Activated CD4-positive, CD25-positive, alpha-beta regulatory T cell treated with anti-CD3 and anti-CD28 coated beads, Interleukin-2, amount 50 U/mL, for 24 hours (primary cell): ENCODE results near the gene LRRK2.
"Not testable (repeated sequence)": the region's sequence is repeated elsewhere in the genome, so short reads cannot be mapped to it uniquely, and the experiment has no call there.

Experiments
- ATAC-seq, 2 donors: fragments of 150-1000 bp; cut with Tn5 transposase; one replicate each; pipeline ENCODE4 v1.10.0; 2021; ENCODE audit warnings: mild to moderate bottlenecking in 1 of 2, moderate library complexity in 1 of 2

LRRK2 gene

DNA sequence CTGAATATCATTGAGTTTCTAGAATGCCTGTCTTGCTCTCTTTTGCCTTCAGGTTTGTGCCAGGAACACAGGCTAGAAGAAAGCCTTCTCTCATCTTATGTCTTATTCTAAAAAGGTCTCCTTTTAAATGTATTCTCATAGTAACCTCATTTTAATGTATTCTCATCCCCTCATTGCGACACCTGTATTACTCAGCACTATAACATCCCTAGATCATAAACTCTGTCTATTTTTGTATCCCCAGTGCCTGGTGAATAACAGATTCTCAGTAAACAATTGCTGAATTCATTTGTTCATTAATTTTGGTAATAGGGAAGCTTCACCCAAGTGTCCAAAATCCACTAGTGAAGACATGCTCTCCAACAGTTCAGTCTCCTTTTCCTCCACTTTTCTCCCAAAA lies 8.8 kb upstream of the LRRK2 start:
- no peak for ATAC-seq

DNA sequence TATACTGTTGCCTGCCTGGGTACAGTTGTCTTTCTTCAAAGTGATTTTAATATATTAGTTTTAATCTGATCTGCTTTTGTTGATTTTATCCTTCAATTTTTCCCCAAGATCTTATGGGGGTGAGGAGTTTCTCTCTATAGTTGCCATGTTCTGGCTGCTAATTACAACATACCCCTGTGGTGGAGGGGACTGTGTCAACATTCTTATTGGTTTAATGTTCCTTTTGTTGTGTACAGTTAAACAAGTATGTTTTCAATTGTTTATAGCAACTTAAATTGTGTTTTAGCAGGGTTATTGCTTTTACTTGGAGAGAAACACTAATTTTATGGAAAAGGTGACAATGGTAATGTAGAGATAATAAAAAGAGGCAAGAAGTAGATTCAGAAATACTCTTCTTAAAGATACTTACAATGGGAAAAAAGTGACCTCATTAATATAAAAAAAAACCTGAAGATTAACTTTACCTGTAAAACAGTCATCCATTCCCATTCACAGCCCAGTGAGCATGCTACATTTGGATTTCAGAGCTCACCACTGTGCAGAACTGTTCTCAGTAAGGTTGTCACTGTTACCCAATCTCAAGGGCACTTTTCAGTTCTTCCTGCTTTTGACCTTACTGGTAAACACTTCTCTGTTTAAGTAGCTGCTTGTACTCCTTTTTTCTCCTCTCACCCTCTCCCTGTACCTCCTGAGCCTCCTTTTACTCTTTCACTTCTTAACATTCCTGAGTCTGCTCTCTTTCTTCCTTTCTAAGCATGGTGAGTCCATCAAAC lies 8.1 kb upstream of the LRRK2 start:
- no peak for ATAC-seq

DNA sequence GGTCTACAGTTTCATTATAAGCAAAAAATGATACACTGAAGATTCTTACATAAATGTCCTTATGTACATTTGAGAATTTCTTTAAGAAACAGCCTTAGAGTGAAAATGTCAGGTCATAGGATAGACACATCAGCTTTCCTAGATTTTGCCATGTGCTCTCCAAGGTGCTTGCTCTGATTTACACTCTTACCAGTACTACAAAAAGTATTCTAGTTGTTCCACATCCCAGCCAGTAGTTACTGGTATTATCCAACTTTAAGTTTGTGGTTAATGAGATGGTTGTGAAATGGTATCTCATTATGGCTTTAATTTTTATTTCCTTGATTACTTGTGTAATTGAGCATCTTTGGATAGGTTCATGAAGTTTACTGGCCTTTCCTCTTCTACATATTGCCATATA lies 5.0 kb upstream of the LRRK2 start:
- ATAC-seq: no peak

DNA sequence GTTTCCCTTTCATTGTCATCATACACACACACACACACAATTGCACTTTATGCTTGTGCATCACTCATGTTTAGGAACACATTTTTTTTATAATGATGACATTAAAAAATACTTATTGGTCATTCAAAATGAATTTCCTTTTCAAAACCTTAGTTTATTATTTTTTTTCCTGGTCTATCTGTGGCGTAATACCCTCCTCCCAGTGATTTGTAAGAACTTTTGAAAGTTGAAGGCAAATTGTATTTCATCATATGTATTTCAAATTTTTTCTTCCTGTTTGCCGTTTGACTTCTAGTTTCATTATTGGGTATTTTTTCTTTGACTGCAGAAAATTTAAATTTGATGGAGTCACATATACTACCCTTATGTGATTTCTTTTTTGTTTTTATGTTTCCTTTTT lies 2.5 kb upstream of the LRRK2 start:
- ATAC-seq: no peak

DNA sequence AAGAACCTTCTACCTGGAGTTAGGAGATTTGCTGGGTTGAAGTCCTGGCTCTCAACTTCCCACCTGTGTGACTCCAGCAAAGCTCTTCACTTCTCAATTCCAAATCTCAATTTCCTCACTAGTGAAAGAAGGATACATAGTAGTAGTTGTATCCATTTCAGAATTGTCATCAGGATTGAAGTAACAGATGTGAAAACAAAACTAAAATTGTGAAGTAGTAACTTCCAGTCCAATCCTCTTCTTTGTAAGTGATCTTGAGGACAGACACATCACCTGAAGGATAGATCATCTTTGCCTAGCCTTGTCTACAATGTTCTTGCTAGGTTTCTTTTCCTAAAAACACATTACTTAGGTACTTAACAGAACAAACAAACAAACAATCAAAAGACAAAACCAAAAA lies 1.2 kb upstream of the LRRK2 start:
- ATAC-seq: no peak

DNA sequence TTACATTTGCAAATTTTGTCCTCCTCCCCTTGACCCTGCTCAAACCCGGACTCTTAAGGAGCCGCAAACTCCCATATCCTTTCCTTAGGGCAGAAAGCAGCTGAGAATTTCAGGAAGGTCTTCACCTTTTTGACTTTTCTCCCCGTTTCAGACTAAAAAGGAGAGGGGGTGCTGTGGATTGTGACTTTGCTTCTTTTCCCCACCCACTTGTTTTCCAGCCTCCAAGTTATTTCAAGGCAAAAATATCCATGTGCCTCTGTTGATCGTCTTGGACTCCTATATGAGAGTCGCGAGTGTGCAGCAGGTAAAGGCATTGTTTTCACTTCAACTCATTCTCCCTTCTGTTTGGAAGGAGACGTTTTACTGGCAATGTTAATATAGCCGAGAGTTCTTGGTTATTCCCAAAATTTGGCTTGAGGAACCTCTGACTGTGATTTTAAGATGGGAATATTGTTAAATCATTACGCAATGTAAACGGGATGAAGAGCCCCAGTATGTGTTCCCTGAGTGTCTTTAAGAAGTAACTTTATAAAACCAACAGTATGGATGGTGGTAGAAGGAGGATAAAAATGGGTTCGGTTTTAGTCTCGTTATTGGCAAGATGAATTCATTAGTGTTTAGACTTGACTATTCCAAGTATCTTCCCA lies 663 bp downstream of the LRRK2 start:
- no peak for ATAC-seq

DNA sequence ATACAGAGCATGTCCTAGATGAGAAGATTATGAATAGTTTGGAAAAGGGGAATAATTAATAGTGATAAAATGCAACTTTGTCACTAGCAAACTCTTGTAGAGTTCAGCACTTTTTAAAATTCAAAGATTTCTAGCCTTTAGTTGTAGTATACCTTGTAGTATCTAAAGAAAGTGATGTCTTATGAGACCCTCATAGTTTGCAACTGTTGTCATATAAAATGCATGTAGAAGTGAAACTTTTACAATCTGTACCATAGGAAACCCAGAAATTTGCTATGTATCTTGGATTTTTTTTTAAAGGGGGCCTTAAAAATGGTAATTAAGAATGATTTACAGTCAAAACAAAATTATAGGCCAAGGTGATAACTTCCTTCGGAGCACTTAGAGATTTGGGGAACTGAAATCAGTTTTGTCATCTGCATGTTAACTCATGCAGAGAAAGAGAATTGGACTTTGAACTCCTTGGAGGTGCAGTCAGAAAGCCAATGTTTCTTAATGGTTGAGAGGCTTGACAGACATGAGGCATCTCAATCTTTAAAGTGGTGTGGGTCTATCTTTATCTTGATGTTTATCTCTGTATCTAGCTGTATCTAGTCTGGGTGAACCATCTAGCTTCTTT lies 1.3 kb downstream of the LRRK2 start:
- ATAC-seq: peak in 1 of 2 donors; percentile 38

DNA sequence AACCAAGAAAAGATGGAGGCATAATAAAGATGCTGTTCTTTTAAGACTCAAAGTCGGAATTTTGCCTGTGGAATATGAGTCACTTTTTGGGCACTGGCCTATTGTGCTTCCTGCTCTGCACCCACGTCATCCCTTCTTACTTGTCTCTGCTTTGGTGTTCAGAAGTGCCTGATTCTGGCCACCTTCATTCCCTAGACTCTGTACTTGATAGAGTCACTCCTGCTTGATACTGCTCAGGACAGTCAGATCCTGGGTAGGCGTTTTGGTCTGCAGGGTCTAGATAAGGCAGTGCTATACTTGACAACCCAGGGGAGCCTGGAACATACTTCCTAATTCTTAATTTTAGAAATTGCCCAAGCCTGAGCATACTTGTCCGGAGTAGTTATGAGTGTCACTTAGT lies 1.9 kb downstream of the LRRK2 start:
- no peak for ATAC-seq

DNA sequence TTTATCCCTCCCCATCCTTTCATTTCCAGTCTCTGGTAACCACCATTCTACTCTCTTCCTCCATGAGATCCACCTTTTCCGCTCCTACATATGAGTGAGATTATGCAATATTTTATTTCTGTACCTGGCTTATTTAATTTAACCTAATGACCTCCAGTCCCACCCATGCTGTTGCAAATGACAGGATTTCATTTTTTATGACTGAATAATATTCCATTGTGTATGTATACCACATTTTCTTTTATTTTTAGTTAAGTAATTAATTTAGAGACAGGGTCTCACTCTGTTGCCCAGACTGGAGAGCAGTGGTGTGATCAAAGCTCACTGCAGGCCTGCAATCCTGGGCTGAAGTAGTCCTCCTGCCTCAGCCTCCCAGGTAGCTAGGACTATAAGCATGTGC lies 2.6 kb downstream of the LRRK2 start:
- ATAC-seq: no peak

DNA sequence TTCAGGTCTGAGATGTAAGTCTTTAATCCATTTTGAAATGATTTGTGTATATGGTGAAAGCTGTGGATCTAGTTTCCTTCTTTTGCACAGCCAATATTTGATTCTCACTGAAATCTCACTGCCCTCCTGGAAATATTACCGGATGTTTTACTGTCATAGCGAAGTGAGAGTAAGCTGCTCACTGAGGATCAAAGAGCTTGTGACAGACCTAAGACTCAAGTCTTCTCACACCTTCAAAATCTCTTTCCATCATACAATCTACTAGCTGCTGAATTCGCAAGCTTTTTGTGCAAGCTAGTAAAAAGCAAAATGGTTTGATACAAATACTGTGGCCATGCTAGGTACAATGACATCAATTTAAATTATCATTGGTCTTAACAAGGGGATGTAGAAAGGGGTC lies 3.9 kb downstream of the LRRK2 start:
- ATAC-seq: no peak

DNA sequence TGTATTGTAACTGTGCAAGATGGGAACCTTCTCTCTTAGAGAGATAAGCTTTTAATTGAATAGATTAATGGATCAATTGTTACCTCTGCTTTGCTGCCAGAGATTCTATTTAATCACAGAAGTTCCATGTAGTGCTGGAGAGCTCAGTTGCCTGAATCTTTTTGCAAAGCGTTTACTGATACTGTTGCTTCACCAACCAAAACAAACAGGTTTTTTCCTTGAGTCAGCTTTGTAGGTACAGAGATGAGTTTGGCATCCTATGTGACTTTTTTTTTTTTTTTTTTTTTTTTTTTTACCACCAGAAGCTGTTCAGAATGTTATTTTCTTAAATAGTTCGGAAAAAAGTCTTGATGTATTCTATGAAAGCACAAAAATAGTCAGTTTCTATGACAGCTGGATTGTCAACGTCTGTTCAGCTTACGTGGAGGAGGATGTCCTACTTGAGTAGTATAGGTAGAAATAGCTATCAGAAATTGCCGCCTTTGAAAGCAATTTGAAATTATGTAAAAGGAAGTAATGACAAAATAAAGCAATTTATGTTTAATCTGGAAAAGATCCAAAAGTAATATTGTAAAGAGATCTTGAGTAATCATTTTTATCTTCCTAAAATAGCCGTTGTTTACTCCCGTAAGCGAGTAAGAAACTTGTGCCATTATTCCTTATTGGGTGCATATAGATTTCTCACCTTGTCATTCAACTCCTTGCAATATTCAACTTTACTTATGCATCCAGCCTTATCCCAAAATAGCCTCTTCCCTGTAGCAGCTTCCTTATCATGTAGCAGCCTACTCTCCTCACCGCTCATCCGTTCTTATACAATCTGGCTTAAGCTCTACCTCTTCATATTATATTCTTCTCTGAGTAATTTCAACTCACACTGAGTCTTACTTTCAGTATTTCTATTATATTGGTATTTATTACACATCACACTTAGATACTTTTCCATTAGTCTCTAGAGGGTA lies 5.2 kb downstream of the LRRK2 start:
- no peak for ATAC-seq

DNA sequence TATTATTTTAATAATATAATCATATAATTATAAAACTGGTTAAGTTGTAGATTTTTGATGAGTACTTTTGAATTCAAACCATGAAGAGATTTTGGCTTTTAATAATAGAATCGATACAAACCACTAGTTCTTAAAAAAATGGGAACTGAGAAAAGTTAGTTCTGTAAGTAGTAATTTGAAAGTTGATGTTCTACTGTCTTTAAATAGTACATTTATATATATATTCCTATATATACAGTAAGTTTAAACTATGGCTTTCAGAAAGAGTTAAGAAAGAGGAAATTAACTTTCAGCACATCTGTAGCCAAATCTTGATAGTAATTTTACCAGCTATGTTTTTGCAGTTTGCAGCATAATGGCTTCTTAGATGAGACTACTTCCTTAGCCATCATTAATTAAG lies 7.8 kb downstream of the LRRK2 start:
- no peak for ATAC-seq

DNA sequence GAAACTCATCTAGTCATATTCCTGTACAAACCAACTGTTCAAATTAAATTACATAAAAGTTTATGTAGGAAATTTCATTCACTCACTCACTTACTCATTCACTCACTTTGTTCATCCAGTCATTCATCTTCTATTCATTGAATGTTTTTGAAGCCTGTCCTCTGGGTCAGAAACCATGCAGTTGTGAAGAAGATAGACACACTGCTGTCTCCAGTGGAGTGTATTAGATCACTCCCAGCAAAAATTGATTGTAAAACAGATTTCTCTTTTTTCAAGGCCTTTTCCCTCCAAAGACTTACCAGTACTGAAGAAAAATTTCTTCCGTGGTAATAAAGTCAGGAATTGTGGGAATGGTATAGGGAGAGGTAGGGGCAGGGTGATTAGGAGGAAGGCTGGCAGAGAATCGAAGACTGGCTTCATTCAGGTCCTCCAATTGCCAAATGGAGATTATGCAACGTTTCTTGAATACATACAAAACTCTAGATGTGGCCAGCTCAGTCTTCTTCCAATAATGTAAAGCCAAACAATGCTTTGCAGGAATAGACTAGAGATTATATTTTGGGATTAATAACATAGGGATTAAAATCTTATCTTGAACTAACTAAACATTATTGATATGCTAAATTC lies 9.1 kb downstream of the LRRK2 start:
- no peak for ATAC-seq

DNA sequence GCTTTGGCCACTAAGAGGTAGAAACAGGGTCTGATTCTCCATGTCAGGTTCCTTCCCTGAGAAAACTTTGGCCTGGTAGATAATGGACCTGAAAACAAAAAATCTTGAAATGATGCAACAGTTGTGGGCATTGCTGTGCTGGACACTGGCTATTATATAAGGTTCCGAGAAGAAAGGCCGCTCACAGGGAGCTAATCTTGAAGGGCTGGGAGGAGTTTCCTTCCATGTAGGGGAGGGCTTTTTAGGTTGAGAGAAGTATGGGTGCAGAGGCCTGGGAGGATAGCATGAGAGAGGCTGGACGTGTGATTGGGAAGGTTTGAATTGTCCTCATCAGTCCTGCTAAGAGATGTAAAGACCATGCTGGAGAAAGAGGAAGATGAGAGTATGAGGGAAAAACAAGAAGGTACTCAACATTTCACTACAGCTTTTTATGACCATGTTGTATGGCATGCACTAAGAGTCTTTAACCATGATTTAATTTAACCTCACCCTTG lies 11.6 kb downstream of the LRRK2 start:
- ATAC-seq: no peak

DNA sequence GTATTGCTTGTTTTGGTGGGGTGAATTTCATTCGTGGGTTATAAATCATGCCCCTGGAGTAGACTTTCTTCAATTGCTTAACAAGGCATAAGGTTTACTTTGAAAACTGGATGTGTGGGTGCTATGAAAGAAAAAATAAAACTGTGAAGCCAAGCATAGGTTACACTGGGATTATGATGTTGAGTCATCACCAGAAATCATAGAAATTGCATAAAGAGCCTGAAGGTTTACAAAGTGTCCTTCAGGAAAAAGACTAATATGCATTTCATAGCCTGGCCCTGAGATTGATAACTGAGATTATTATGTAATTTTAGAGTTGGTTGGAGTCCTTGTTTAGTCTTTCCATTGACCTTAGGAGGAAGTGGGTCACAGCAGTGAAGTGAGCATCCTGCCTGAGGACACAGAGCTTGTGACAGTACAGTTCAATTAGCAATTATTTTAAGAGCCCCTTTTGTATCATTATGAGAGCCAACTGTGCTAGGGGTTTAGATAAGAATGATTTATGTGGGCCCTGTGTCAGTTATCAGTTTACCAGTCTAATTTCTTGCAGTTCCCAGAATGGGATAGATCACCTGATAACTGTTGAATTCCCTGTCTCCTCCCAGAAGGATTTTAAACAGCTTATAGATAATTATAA lies 13.6 kb downstream of the LRRK2 start:
- ATAC-seq: no peak

DNA sequence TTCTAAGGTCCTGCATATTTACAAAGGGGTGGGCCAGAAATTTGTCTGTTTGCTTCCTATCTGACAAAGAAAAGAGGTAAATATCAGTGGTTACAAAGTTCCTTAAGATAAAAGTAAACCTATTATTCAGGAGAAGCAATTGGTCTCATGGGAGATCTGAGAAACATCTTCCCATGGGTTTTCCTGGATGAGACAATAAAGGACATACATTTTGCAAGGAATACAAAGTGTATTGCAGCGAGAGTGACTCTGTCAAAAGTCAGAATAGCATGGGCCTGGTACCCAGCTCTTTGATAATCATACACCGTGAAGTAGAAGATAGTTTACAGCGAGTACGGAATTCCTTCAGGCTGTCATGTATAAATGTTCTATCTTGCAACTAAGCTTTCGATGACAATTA lies 14.2 kb downstream of the LRRK2 start:
- no peak for ATAC-seq

DNA sequence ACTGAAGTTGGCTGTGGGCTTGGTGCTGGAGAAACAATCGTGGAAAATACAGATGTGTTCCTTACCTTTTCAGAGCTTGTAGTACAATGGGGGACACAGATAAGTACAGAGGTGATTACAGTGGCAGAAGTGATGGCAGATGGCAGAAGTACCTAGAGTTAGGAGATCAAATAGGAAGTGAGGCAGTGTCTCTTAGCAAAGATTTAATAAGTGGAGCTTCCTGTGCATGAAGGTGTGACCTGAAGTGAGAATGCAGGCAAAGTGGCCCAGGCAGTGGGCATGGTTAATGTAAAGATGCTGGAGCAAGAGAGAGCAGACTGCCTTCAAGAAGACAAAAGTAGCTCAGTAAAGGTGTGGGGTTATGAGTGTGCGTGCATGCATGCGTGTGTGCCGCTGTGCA lies 16.0 kb downstream of the LRRK2 start:
- no peak for ATAC-seq

DNA sequence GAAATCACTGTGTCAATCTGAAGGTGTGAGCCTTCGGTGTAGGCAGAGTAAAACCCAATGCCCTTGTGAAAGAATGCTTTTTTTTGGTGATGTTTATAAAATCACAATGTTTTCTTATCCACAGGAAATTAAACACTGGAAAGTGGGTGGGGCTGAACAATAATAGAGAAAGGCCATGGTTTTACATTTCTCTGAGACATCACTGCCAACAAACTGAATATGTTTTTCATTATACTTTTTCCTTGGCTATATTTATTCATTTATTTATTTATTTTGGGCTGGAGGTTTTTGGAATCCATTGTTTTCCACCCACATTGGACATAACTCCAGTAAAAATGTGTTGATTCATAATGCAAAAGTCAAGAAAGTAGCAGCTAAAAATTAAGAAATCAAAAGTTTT lies 16.9 kb downstream of the LRRK2 start:
- no peak for ATAC-seq

DNA sequence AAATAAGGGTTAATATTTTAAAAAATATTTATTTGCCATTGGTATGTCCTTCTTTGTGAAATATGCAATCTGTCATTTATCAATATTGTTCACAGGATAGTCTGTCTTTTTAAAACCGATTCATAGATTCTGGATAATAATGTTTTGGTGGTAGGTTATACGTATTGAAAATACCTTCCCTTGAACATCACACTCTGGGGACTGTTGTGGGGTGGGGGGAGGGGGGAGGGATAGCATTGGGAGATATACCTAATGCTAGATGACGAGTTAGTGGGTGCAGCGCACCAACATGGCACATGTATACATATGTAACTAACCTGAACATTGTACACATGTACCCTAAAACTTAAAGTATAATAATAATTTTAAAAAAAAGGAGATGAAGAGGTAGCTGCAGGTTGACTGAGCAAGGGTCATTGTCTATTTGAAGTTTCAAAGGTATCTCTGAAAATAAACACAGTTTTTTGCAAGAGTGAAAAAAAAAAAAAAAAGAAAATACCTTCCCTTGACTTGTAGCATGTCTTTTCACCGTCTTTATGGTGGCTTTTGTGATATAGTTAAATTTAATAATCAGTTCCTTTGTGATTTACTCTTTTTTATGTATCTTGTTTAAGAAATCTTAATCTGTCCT lies 19.8 kb downstream of the LRRK2 start:
- not testable (repeated sequence) for ATAC-seq

DNA sequence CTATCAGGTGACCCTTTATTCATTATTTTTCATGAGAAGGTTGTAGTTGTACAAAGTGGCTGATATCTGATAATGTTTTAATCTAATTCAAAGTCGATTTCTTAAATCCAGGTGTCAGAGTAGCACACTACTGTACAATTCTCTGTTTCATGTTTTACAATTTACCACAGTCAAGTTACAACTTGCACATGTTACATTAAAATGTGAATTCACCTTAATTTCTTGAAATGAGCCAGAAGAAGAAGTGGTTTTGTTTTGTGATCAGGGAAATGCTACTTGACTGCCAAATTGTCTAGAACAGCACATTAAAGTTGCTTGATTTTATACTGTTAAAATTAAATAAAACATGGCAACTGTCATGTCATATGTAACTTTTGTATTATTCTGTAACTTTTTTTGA lies 23.2 kb downstream of the LRRK2 start:
- no peak for ATAC-seq

DNA sequence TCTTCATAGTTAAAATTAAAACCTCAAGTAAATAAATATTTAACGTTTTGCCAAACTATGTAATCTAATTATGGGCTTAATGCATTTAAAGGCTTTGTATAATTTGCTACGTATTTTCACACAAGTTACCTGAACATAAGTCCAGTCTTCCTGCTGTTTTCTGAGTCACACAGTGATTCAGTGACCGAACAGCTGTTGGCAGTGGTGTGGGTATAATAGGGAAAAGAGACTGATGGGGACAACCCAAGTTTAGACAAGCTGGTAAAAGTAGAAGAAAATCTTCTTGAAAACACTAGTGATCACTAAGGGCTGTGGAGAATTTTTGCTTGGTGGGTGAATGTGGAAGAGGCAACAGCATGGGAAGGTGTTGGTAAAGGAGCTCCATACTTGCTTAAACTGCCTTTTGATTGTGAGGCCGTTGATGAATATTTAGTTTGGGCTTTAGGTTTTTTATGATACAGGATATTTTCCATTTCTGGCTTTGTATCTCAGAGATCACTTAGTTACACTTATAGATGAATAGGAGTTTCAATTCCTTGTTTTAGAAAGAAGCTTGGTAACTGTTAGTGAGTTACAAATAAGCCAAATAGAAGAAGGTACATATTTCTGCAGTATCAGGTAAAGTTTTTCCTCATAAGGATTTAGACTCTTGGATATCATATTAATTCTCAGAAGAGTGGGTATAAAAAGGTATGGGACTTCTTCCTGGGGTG lies 23.9 kb downstream of the LRRK2 start:
- no peak for ATAC-seq
